NCI-H128 (cell line): ENCODE measurements around the gene GRHL3.

ENCODE experiments used
- DNase-seq: peaks from one replicate; lab custom pipeline; 2025; ENCODE audit not compliant: unreplicated experiment; lab: John Stamatoyannopoulos, UW

The GRHL3 gene

DNA sequence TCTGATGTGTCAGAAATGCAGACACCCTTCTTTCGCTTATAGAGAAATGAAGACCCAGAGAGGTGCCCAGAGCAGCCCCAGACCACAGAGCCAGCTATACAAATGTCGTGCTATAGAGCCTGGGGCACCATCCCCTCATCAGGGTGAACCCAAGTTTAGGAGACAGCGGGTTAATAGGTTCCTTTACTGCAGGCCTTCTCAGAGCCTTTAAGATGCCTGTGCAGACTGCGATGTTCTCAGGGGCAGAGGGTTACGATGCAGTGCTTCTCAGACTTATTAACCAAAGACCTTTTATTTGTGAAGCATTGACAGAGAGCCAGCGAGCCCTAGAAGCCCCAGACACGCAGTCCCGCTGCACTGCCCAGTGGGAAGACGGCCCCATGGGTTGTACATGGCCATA is 47.5 kb downstream of the GRHL3 start:
- no peak for DNase-seq

DNA sequence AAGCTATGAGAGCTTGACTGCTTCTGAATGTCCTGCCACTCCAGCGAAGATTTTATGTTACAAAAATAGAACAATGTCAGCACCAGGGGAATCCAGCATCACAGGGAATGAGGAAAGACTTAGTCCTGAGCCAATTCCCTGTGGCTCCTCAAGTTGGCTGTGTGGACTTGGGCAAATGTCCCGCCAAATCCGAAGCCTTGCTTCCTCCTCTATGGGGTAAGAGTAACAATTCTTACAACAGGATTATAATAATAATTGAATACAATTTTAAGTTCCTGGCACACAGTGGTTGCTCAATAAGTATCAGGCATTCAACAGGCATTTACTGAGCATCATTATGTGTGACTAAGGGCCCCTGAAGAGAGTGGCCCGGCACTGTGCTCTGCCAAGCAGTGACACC is 50.0 kb downstream of the GRHL3 start:
- no peak for DNase-seq

DNA sequence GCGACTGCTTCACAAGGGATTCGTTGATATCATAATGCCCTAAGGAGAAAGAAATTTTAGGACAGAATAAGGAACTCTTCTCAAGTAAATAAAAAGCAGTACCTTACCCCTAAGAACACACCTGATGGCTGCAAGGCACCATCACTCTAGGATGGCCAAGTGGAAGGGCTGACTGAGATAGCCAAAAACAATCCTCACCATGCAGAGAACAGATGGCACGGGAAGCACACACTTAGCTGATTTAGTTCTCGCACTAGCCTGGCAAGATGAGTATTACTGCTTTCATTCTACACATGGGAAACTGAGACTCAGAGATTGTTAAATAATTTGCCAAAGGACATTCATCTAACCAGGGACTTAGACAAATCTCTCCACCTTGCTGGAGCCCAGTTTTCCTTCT is 50.6 kb downstream of the GRHL3 start:
- DNase-seq: no peak

DNA sequence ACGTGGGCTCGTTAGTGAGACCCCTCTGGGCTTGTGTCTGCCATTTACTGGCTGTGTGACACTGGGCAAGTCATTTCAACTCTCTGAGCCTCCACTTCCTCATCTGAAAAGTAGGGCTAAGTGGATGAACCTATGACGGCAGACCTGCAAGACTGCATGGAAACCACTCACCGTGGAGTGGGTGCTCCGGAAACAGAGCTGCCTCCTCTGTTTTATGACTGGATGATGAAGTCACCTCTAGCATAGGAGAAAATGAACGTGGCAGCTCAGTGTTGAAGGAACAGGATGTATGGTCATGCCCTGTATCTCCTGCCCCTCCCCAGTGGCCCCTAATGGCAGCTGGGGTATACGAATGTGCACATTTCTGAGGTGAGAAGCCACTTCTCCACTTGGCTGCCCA is 53.9 kb downstream of the GRHL3 start:
- no peak for DNase-seq

DNA sequence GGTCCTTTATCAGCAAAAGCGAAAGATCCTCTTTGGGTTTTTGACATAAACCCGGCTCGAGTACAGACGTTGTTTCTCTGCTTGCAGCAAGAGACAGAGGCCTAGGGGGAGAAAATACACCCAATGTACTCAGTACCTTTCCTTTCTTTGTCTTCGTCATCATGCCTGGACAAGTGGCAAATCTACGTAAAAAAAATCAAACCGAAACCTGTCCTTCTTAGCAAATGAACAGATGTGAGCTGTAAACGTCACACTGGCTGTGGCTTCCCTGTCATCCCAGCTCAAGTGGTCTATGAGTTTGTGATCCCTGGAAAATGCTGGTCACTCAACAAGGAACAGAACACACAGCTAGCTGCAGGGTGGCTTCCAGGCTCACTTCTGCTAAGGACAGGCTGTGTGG is 54.6 kb downstream of the GRHL3 start:
- DNase-seq: no peak

DNA sequence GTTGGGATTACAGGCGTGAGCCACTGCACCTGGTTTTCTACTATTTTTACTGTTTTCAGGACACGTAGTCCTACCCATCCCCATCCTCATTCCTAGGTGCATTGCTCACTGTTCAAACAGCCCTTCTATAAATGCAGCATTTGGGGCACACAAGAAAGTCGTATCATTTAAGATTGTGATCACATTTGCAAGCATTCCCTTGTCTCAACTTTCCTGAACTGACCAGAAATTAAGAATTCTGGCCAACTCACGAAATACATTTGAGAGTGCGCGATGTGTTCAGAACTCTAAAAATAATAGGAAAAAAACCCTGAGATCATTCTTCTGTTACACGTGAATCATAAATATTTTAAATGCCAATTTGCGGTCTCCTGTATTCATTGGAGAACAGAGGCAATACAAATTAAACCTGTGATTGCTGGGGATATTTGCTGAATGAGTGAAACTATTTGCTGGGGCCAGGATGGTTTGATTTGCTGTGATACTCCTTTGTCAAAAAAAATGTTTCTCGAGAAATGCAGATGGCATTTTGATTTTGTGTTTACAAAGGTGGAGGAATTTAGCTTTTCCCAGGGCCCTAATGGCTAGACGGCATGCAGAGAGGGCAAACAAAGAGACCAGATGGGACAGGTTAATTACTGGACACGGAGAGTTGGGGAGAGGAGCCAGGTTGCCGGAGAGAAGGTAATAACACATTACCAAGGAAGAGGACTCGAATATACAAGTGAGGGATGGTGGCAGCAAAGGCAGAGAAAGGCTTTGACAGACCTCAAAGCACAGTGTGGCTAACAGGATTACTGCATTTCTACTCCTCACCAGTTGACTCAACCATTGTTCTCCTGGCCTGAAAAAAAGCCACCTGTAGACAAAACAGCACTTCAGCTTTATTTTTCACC is 56.0 kb downstream of the GRHL3 start:
- DNase-seq: peak; percentile 7

DNA sequence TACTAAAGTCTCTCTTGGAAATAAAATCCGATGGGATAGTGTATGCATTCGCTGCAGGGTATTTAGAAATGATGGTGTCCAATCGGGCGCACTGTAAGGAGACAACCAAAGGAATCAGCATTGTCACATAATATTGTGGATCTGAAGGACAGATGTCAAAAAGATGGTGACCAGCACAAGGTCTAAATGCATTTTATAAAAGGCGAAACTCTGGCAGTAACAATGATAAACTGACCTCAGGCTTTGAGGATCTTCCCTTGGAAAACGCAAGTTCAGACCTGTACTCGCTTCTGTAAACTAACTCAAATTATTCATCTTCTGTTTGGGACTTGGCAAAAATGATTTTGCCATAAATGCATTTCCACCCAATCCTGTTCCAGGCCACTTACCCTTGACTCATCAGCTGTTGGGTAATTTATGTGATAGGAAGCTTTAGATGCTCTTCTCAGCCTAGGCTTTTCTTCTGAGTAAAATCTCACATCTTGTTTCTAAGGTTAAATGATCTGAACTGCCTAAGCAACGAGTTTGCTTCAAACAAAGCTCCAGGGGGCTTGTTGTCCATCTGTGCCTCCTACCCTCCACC is 60.7 kb downstream of the GRHL3 start:
- no peak for DNase-seq

DNA sequence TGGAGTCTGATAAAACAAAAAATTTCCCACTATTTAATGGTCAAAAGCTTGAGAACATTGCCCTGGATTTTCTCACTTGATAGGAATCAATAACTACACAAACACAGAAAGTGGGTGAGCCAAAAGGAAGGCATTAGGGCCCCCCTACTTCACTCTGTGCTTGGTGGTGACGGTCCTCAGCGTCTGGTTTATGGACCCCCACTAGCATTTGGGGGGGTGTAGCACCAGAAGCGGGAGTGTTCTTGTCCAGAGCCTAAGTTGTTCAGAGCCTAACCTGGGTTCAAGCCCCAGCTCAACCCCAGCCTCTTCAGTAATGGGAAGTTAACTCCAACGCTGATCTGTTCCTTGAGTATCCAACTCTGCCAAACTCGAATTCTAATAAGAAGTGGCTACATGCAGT is 61.4 kb downstream of the GRHL3 start:
- DNase-seq: no peak

DNA sequence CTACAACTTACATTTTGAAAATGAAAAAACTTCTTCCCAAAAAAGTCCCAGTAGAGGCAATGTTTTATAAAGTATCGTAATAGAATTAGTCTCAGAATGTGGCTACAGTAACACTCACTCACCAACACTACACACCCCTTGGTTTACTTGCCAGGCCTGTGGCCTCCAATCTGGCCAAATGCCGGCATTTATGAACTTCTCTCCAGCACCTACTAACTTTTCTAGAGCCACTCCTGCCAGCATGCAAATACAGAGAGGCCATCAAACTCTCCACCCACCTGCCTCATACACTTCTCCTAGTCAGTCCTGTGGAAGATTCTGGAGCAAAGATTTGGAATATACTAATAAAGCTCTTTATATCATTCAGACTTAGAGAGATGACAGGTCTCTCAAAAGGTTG is 62.1 kb downstream of the GRHL3 start:
- DNase-seq: no peak

DNA sequence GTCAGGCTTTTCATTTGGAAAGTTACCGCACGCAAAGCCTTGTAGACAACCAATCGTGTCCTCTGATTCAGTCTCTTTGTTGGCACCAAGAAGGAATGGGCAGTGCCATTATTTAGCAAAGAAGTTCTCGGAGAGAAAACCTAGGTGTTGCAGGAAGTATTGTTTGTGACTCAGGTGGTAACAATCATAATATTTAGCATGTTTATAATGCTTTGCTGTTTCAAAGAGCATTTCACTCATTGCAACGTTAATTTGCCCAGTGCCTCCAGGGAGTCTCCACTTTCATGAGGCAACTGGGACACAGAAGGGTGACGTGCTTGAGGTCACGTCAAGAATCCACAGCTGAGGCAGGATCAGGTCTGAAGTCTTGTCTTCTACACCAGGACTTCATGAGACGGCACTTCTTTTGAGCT is 63.0 kb downstream of the GRHL3 start:
- DNase-seq: no peak

DNA sequence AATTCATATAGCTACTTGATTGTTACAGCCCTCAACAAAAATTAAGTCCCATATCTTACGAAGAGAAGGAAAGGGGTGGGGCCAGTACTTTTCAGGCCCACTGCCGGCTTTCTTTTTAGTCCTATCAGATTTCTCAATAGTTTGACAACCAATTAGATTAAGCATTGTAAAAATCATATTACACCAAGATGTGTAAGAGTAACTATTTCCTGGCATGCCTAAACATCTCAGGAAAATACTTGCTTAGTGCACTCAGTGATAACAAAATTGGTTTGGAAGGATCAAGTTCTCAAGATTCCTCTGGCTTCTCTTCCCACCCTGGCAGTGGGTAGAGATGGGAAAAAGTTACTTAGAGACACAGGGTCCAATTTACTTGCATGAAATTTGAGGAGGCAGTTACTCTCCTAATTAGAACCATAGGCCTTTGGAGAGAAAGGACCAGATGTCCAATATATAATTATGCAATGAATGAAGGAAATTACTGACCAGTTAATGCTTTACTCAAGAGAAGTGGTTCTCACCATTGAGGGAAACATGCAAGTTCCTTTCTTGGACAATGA is 64.3 kb downstream of the GRHL3 start:
- DNase-seq: no peak

DNA sequence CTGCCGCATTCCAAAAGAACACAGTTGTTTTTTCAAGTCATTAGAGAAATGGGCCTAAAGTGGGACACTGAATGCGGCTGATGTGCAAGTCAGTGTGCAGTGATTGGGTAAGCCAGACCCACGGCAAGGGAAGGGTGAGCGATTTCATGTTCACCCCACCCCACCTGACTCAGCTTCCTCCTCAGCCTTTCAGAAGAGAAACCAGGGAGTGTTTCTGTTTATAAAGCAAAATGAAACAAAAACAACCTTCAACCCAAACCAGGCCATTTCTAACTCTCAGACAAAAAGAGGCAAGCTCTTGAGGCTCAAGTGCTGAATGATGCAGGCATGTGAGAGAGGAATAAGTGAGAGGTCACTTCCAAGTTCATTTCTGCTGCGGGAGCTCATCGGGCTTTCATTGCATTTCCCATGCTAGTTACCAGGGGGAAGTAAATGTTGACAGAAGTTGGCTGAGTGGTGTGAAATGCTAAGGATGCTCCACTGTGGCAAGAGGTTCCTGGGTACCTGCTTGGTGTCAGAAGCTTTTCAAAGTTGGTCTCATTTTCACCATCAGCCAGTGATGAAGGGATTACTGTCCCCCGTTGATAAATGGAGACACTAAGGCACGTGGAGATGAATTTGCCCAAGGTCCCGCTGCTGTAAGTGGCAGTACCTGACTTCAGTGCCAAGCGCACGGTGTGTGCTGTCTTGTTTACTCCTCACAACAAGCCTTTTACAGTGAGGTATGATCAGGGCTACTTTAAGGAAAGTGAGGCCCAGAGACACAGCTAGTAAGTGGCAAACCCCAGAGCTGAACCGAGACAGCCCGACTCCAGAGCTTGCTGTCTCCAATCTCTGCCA is 65.3 kb downstream of the GRHL3 start:
- DNase-seq: no peak

DNA sequence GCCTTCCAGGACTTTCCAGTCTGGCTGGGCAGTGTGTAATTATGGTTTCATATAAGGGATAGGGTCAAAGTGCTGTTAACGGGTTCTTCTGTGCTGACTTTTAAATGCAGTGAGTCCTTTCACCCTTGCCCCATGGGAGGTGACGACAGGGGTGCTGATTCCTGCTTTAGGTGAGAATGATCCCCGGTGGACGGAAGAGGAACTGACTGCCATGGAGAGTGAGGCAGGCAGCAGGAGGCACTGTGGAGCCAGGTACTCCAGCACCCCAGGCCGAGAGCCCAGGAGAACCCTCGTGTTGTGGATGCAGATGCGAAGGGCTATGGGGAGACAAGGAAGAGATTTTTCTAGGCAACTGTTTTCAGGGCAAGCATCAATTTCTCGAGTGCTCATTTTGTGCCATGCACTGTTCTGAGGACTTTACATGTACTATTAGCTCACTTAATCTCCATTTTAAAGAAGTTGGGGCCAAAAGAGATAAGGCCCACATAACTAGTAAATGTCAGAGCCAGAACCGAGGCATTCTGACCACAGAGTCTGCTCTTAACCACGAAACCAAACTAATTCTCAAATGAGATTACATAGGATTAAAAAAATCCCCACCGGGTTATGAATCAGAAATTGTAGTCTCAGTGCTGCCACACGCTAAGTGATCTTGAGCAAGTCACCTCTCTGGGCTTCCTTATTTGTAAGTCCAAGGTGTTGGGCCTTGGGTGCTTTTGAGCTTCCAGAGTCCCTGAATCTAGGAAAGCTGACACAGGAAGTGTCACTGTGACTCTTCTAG is 66.2 kb downstream of the GRHL3 start:
- DNase-seq: no peak

DNA sequence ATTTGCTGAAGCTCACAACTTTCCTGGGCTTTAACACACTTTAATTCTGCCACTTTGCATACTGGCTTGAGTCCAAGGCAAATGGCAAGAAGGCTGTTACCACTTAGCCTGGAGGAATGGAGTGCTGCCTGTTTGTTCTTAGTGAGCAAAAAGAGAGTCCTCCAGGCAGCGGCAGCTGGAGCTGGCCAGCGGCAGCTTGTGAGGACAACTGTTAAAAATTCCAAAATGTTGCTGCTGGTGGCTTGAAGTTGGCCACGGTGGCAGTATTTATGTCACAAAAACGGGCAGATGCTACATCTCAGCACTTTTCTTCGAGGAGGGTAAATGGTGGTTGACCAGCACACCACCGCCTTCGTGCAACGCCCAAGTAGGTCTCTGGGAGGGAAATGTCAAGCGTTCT is 67.1 kb downstream of the GRHL3 start:
- no peak for DNase-seq

DNA sequence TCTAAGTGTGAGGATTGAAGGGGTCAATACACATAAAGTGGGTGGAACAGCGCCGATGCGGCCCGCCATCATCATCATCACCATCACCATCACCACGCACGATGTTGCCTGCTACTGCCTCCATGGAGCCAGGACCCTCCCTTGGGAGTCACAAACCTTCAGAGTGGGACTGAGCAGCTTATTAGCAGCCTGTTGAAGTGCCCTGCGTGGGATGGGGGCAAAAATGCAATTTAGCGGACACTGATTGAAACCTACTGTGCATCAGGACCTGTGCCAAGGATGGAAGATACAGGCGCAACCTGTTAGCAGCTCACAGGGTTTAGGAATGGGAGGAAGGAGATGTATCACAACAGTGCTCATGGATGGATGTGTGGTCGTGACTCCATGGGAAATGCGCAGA is 67.8 kb downstream of the GRHL3 start:
- no peak for DNase-seq

DNA sequence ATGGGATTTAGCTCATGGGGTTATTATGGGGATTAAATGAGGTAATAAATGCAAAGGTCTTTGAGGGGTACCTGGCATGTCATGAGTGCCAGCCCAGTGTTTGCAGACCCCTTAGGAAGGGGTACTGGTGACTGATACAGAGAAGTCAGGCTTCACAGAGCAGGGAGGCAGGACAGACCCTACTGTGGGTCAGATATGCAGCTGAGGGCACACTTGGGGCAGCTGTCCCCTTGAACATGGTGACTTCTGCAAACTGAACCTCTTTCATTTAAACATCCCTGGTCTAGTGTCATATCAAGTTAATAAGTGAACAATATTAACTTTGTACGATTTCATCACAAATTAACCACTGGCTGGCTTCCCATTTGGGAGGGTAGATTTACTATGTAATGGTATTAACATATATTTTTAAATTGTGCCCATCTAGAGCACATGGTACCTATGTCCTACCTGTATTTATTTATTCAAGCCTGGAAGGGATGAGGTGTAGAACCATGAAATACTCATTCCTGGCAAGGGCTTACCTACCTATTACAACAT is 68.5 kb downstream of the GRHL3 start:
- DNase-seq: no peak

DNA sequence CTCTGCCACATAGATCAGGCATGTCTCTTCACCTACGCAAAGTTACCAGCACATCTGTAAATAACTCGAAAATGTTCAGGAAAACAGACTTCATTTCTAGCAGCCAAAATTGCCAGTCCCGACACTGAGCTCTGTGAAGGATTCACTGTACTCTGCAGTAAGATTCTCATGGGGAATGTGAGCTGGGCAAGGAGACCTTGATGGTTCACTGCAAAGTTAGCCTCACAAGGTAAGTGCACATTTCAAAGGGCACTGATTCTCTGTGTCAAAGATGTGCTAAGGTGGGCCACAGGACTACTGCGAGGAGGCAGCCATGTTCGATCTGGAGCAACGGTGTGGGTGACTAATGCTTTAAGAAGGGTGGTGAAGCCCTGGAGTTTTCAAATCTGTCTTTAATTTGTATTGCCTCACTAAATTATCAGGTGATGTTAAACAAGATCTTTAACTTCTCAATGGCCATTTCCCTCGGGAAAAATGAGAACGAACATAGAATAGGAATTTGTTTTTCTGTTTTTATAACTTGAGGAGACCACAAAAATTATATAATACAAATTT is 69.3 kb downstream of the GRHL3 start:
- DNase-seq: no peak

DNA sequence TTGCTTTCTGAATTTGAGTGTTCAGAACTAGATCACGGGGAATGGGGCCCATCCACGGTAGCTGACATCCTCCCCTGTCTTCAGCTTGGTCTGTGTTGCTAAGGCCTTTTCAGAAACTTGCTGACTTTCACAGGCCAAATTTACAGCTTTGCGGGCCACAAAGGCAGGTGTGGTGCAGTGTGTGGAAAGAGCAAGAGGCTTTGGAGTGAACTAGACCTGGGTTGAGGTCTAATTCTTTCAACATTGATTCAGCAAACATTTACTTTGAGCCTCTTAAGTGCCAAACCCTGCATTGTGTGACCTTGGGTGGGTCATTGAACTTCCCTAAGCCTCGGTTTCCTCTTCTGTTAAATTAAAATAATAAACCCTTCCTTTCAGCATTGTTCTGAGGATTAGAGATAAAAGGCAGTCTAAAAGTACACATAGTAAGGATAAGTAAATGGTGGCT is 70.1 kb downstream of the GRHL3 start:
- DNase-seq: no peak

DNA sequence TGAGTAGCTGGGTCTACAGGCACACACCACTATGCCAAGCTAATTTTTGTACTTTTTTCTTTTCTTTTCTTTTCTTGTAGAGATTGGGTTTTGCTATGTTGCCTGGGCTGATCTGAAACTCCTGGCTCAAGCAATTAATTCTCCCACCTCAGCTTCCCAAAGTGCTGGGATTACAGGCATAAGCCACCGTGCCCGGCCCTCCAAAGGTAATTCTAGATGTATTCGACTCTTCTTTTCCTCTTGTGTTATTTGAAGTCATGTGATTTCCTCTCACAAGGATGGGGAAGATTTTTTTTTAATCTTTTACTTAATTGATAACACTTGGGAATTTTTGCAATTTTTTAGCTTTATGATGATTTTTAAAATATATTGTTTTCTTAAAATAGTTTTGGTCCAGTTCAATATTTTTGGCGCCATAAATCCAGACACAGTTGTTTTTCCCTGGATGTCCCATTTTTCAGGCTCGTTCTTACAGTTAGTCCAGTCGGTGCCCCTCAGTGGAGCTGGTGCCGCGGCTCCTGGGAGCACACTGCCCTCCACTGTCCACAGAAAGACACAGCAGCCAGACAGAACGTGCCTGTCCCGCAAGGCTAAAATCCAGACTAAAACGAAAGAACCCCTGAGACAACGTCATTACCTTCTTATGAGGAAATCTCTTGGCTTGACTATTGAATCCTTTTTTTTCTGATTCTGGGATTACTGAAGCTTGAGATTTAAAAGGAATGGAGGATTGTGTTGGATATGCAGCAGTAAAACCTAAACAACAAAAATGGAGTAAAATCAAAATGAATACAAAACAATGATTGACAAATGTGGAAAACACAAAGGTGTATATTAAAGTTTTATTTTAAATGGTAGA is 72.0 kb downstream of the GRHL3 start:
- DNase-seq: peak; percentile 72
